Measurements from ENCODE around the gene CPN1. TPM values are rescaled to one million over a fixed set of nuclear protein-coding genes. Genes with fewer than 3 reads are reported as not detected.

Gene CPN1
- total and polyA plus RNA-seq, 12 donors: not detected

DNA sequence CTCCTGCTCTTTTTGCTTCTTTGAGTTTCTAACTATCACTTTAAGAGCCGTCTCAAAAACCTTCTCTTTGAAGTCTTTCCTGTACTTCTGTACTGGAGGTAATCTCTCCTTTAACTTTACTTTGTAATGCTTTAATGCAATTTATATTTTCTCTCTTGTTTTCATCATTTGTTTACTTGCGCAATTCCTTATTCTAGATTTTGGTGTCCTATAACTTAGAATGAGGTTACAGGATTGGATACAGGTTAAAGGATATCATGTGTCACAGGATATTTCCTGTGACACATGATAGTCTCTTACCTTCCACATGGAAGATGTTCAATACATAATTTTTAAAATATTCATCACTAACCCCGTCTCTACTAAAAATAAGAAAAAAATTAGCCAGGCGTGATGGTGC, 42.4 kb upstream of the CPN1 start:
- Histone ChIP-seq H3K36me3 (no peaks in the 10 kb centered on the region), H3K27ac (no peak overlapping the region), H3K9me3 (no peaks in the 10 kb centered on the region), H3K4me3 (no peak overlapping the region), H3K4me1 (peaks cover 0 to 3% (median 0%) of the 10 kb centered on the region in 9 donors), H3K27me3 (peaks cover 0 to 5% (median 0%) of the 10 kb centered on the region in 7 donors)
- TF ChIP-seq, protein P1, sequence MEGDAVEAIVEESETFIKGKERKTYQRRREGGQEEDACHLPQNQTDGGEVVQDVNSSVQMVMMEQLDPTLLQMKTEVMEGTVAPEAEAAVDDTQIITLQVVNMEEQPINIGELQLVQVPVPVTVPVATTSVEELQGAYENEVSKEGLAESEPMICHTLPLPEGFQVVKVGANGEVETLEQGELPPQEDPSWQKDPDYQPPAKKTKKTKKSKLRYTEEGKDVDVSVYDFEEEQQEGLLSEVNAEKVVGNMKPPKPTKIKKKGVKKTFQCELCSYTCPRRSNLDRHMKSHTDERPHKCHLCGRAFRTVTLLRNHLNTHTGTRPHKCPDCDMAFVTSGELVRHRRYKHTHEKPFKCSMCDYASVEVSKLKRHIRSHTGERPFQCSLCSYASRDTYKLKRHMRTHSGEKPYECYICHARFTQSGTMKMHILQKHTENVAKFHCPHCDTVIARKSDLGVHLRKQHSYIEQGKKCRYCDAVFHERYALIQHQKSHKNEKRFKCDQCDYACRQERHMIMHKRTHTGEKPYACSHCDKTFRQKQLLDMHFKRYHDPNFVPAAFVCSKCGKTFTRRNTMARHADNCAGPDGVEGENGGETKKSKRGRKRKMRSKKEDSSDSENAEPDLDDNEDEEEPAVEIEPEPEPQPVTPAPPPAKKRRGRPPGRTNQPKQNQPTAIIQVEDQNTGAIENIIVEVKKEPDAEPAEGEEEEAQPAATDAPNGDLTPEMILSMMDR (IDR thresholded peaks at IDR 0.05): no peak
- no peak for ATAC-seq
- 87 to 93% methylated on average over 4 of the region's 4 CpGs for WGBS, 2 donors
- DNase-seq: no peak
- intact Hi-C loops (cut with DNase I): no loop called here

DNA sequence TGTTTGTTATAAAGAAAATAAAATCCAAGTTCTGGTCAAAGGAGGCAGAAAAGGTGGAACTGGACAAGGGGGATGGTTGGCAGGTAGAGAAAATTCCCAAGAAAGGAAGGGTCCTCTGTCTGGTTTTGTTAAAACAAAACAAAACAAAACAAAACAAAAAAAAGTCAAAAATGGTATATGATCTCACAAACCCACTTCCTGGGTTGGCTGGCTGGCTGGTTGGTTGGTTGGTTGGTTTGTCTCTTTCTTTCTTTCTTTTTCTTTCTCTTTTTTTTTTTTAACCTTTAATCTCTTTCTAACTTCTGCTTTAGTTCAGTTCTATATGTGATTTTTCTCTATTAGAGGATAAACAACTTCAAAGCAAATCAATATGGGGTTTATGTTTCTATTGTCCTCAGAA, 41.1 kb upstream of the CPN1 start:
- intact Hi-C loops (cut with DNase I): no loop called here
- TF ChIP-seq, protein P1 (IDR thresholded peaks at IDR 0.05): no peak

DNA sequence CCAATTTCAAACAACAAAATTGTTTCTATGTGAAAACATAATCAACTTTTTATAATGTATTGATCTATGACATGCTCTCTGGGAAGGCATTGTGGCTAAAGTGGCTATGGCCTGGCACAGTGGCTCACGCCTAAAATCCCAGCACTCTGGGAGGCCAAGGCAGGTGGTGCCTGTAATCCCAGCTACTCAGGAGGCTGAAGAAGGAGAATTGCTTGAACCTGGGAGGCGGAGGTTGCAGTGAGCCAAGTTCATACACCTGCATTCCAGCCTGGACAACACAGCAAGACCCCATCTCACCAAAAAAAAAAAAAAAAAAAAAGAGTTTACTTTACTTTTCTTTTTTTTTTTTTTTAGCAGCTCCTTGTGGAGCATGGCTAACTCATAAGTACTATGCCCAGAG, 38.9 kb upstream of the CPN1 start:
- DNase-seq (no peak), ATAC-seq (no peak)
- Histone ChIP-seq H3K27ac (no peak overlapping the region), H3K36me3 (no peaks in the 10 kb centered on the region), H3K4me1 (no peaks in the 10 kb centered on the region), H3K9me3 (no peaks in the 10 kb centered on the region), H3K4me3 (no peak overlapping the region), H3K27me3 (peaks cover 0 to 24% (median 21%) of the 10 kb centered on the region in 7 donors)
- TF ChIP-seq, protein P1 (IDR thresholded peaks at IDR 0.05): no peak
- intact Hi-C loops (cut with DNase I): no loop called here
- 91 to 95% methylated on average over 2 of the region's 2 CpGs for WGBS, 2 donors

More for the DNA sequence above, 41.1 kb upstream of the CPN1 start:
- H3K4me3 ChIP-seq: no peak overlapping the region
- no peaks in the 10 kb centered on the region for H3K9me3 ChIP-seq
- ATAC-seq (no peak), DNase-seq (no peak)
- no peak overlapping the region for H3K27ac ChIP-seq
- no peaks in the 10 kb centered on the region for H3K36me3 ChIP-seq
- peaks cover 0 to 5% (median under 1%) of the 10 kb centered on the region in 7 donors for H3K27me3 ChIP-seq
- no peaks in the 10 kb centered on the region for H3K4me1 ChIP-seq

GRCh38 chr10:100119726-100120125, 38.1 kb upstream of the CPN1 start:
- H3K36me3 ChIP-seq: no peaks in the 10 kb centered on the region
- peaks cover 0 to 32% (median 27%) of the 10 kb centered on the region in 7 donors for H3K27me3 ChIP-seq
- H3K27ac ChIP-seq: no peak overlapping the region
- WGBS, 2 donors: 89 to 92% methylated on average over 4 of the region's 4 CpGs
- ATAC-seq (no peak), DNase-seq (no peak)
- H3K9me3 ChIP-seq: no peaks in the 10 kb centered on the region
- peaks cover 0 to 5% (median 0%) of the 10 kb centered on the region in 9 donors for H3K4me1 ChIP-seq
- TF ChIP-seq, protein P1 (IDR thresholded peaks at IDR 0.05): no peak
- no peak overlapping the region for H3K4me3 ChIP-seq
- intact Hi-C loops (cut with DNase I): no loop called here
